ENCODE measurements around the gene TLN1. TPM values are rescaled to one million over a fixed set of nuclear protein-coding genes. Genes with fewer than 3 reads are reported as not detected.
A peak's percentile ranks its signal among the peaks of the same experiment; 100 is the strongest.

The TLN1 gene
- total and polyA plus RNA-seq, 8 donors = 53.2 to 399 (median 174) TPM

GRCh38 chr9:35688558-35689541 lies 43.1 kb downstream of the TLN1 start:
- H3K27me3 ChIP-seq = no peaks in the 10 kb centered on the region
- peak in 1 of 2 donors; percentile 41 for DNase-seq
- peak overlapping the region; percentile 92 to 97 (median 95) for H3K27ac ChIP-seq
- peaks cover 19 to 44% (median 31%) of the 10 kb centered on the region in 4 donors for H3K36me3 ChIP-seq
- H3K4me3 ChIP-seq = peak overlapping the region; percentile 65 to 75 (median 70)
- TF ChIP-seq POLR2AphosphoS5 (IDR thresholded peaks at IDR 0.05) (no peak), EP300 (IDR thresholded peaks at IDR 0.05) (no peak), POLR2A (IDR thresholded peaks at IDR 0.05) (no peak)
- TF ChIP-seq, protein P1, sequence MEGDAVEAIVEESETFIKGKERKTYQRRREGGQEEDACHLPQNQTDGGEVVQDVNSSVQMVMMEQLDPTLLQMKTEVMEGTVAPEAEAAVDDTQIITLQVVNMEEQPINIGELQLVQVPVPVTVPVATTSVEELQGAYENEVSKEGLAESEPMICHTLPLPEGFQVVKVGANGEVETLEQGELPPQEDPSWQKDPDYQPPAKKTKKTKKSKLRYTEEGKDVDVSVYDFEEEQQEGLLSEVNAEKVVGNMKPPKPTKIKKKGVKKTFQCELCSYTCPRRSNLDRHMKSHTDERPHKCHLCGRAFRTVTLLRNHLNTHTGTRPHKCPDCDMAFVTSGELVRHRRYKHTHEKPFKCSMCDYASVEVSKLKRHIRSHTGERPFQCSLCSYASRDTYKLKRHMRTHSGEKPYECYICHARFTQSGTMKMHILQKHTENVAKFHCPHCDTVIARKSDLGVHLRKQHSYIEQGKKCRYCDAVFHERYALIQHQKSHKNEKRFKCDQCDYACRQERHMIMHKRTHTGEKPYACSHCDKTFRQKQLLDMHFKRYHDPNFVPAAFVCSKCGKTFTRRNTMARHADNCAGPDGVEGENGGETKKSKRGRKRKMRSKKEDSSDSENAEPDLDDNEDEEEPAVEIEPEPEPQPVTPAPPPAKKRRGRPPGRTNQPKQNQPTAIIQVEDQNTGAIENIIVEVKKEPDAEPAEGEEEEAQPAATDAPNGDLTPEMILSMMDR (IDR thresholded peaks at IDR 0.05) = no peak
- H3K9me3 ChIP-seq = no peaks in the 10 kb centered on the region
- WGBS, 5 donors = 45 to 75% (median 68%) methylated on average over 12 of the region's 12 CpGs
- peaks cover 6 to 74% (median 57%) of the 10 kb centered on the region in 4 donors for H3K4me1 ChIP-seq
- intact Hi-C loops (cut with DNase I; ENCODE audit: low total_unique reads) = no loop called here

DNA sequence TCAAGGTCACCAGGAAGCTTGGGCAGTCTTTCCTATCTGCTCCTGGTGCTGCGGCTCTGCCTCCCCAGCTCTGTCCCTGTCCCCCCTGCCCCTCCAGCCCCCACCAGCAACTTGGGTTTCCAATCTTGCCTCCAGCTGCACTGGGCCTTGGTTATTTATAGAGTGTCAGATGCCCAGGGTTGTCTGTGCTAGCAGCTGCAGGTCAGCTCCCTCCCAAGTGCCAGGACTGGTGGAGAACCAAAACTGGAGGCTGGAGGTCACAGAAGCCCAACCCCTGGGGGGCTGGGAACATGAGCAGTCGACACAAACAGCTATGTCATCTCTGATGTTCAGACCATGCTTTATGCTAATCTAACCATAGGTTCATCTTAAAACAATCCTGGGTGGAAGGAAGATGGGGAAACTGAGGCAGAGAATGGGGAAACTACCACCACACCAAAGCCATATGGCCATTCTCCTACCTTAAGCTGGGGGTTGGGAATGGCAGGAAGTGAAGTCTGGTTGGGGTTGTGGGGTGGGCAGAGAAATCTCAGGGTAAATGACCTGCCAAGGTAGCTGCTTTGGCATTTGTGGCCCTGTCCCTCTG lies 43.9 kb downstream of the TLN1 start:
- intact Hi-C loops (cut with DNase I; ENCODE audit: low total_unique reads) = no loop called here
- Histone ChIP-seq H3K4me1 (peaks cover 6 to 80% (median 62%) of the 10 kb centered on the region in 4 donors), H3K9me3 (no peaks in the 10 kb centered on the region), H3K27me3 (no peaks in the 10 kb centered on the region), H3K27ac (peak overlapping the region in 4 of 5 donors; percentile 92 to 97 (median 96)), H3K4me3 (peak overlapping the region; percentile 65 to 75 (median 70)), H3K36me3 (peaks cover 27 to 52% (median 38%) of the 10 kb centered on the region in 4 donors)
- TF ChIP-seq EP300 (IDR thresholded peaks at IDR 0.05) (no peak), POLR2AphosphoS5 (IDR thresholded peaks at IDR 0.05) (no peak), POLR2A (IDR thresholded peaks at IDR 0.05) (no peak)
- TF ChIP-seq, protein P1 (IDR thresholded peaks at IDR 0.05) = no peak
- 67 to 87% (median 80%) methylated on average over 1 to 2 of the region's 2 CpGs for WGBS, 5 donors
- DNase-seq = no peak

DNA sequence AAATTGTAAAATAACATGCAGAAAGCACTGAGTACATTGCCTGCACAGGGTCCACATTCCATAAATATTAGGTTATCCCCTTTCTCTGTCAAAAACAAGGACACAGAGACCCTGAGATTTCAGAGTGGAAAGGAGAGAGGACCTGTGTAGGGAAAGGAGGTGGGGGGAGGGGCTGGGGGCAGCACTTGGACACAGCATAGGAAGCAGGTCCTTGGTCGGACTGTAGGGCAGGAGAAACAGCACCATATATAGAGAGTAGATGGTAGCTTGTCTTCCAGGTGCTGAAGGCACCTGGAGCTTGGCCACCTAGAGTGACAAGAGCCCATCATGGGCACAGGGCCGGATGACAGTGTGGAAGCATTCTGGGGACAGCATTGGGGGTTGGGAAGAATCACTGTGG lies 44.7 kb downstream of the TLN1 start:
- WGBS, 5 donors = 55 to 83% (median 74%) methylated on average over 2 of the region's 2 CpGs
- peak overlapping the region in 4 of 5 donors; percentile 92 to 97 (median 96) for H3K27ac ChIP-seq
- peaks cover 6 to 88% (median 69%) of the 10 kb centered on the region in 4 donors for H3K4me1 ChIP-seq
- no peaks in the 10 kb centered on the region for H3K9me3 ChIP-seq
- H3K36me3 ChIP-seq = peaks cover 34 to 59% (median 45%) of the 10 kb centered on the region in 4 donors
- intact Hi-C loops (cut with DNase I; ENCODE audit: low total_unique reads) = no loop called here
- no peak for DNase-seq
- H3K4me3 ChIP-seq = peak overlapping the region; percentile 65 to 75 (median 70)
- H3K27me3 ChIP-seq = no peaks in the 10 kb centered on the region
- TF ChIP-seq POLR2AphosphoS5 (IDR thresholded peaks at IDR 0.05) (no peak), POLR2A (IDR thresholded peaks at IDR 0.05) (no peak), EP300 (IDR thresholded peaks at IDR 0.05) (no peak)
- TF ChIP-seq, protein P1 (IDR thresholded peaks at IDR 0.05) = no peak
